GM23248 (cell line): ENCODE results near the gene PYGL.

ENCODE experiments used
- EZH2 ChIP-seq: fragments of 200-600 bp; sonication (generic); IDR thresholded peaks from 2 replicates; pipeline ENCODE4 v1.6.1; 2018; ENCODE audit warnings: antibody characterized with exemption, mild to moderate bottlenecking; ENCODE audit not compliant: insufficient read depth, poor library complexity, severe bottlenecking
- EZH2phosphoT487 ChIP-seq: fragments of 200-600 bp; sonication (generic); IDR thresholded peaks from 2 replicates; pipeline ENCODE4 v1.6.1; 2018; ENCODE audit warnings: antibody characterized with exemption, moderate library complexity, mild to moderate bottlenecking, low read depth; ENCODE audit not compliant: insufficient read depth

DNA sequence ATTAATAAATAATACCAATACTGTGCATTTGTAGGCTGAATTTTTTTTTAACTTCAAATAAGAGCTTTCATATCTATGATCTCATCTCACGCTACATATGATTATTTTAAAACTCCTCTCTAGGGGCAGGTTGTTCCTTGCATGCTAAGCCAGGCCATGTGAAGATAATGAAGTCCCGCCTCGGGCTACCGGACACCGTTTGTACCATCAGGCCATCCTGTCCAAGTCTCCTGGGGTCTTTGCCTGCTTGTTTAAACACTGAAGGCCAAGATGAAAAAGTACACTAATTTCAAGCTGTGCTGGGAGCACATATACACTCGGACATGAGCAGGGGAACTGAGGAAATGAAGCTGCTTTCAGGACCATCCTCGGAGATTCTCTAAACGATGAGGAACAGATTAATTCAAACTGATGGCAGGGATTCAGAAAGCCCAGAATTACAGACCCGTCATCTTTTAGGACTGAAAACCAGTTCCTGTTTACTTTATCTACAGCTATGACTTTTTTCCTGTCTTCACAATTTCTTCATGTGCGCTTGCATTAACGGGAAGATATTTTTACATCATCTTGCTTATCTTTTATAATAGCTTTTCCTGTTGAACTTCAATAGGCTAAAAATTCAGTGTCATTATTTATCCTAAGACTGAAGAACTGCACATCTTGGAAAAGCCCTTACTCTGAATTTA lies 78.7 kb downstream of the PYGL start:
- TF ChIP-seq EZH2phosphoT487 = no peak
- no peak for TF ChIP-seq EZH2
